Choroid plexus epithelial cell (primary cell): Measurements from ENCODE around the gene ACACA.

Source experiments
- DNase-seq: peaks from one replicate; pipeline ENCODE4 v3.0.0-alpha.2; 2010; ENCODE audit warnings: low read depth
- H3K4me3 ChIP-seq: 2 replicates; pipeline ENCODE4 v1.5.1; 2011; ENCODE audit warnings: low read depth, mild to moderate bottlenecking, control low read depth, low read length, moderate library complexity
- TF ChIP-seq, protein P1 (sequence below): conservative IDR thresholded peaks from 2 replicates; pipeline ENCODE4 v1.5.1; 2011; ENCODE audit warnings: low read depth, mild to moderate bottlenecking, control low read depth, inconsistent platforms, low read length, moderate library complexity

Gene ACACA

DNA sequence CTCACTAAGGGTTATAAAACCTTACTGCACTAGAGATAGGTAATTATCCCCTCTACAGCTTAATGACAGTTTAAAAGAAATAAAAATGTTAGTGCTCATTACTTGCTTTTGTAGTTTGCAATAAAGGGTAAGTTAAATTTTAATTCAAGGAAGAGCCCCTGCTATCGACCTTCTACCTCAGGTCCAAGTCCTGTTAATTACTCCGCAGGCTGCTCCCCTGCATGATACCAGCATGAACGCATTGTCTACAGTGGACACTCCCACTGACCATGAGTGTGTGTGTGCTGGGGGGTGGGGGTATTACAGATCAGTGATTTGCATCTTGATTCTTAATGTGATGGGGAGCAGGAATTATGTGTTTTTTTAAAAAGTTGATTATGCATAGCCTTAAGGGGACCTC, 354.8 kb downstream of the ACACA start:
- TF ChIP-seq, protein P1, sequence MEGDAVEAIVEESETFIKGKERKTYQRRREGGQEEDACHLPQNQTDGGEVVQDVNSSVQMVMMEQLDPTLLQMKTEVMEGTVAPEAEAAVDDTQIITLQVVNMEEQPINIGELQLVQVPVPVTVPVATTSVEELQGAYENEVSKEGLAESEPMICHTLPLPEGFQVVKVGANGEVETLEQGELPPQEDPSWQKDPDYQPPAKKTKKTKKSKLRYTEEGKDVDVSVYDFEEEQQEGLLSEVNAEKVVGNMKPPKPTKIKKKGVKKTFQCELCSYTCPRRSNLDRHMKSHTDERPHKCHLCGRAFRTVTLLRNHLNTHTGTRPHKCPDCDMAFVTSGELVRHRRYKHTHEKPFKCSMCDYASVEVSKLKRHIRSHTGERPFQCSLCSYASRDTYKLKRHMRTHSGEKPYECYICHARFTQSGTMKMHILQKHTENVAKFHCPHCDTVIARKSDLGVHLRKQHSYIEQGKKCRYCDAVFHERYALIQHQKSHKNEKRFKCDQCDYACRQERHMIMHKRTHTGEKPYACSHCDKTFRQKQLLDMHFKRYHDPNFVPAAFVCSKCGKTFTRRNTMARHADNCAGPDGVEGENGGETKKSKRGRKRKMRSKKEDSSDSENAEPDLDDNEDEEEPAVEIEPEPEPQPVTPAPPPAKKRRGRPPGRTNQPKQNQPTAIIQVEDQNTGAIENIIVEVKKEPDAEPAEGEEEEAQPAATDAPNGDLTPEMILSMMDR: no peak
- DNase-seq: no peak
- no peak overlapping the region for H3K4me3 ChIP-seq

DNA sequence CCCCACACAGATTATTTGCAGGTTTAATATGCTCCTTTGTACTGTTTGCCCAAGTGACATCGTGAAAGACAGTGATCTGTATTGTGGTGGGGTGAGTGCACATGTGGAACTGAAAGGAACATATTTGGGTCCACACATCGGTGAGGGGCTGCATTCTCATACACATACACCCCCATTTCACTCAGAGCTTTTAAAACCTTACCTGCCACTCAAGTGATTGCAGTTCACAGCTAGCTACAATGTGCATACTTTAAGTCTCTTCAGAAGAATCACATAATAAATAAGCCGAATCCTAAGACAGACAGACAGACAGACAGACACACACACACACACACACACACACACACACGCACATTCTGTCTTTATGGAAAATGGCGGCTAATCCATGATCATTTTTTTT, 355.3 kb downstream of the ACACA start:
- no peak for DNase-seq
- TF ChIP-seq, protein P1: no peak

DNA sequence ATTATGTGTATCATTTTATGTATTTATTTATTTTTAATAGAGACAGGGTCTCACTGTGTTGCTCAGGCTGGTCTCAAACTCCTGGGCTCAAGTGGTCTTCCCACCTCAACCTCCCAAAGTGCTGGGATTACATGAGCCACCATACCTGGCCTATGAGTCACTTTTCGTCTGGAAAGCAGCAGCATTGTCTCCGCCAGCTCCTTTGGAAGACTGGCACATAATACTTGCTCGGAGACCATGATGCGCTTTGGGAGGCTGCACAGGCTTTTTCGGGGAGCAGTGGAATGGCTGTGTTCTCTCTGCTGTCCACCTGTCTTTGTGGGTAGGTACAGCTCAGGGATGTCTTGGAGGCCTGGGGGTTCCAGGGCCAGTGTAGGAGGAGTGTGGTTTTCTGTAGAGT, 355.7 kb downstream of the ACACA start:
- no peak overlapping the region for H3K4me3 ChIP-seq
- DNase-seq: no peak
- TF ChIP-seq, protein P1: no peak

More for the DNA sequence above, 355.3 kb downstream of the ACACA start:
- H3K4me3 ChIP-seq: no peak overlapping the region

DNA sequence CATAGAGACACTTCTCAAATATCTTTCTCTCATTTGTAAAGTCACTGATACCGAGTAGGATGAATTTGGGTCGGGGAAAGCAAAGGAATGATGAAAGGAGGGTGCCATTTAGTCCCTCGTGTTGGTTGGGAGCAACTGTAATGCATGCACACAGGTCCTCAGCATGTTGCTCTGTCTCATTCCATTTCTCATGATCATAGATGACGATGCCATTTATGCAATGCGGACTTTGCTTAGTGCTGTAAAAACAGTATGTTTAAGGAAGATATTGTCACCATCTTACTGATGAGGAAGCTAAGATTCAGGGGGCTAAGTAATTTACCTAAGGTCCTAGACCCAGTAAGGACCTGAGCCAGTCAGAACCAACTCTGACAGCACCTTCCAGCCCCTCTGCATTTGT, 357.8 kb downstream of the ACACA start:
- no peak for DNase-seq
- H3K4me3 ChIP-seq: no peak overlapping the region
- TF ChIP-seq, protein P1: no peak

DNA sequence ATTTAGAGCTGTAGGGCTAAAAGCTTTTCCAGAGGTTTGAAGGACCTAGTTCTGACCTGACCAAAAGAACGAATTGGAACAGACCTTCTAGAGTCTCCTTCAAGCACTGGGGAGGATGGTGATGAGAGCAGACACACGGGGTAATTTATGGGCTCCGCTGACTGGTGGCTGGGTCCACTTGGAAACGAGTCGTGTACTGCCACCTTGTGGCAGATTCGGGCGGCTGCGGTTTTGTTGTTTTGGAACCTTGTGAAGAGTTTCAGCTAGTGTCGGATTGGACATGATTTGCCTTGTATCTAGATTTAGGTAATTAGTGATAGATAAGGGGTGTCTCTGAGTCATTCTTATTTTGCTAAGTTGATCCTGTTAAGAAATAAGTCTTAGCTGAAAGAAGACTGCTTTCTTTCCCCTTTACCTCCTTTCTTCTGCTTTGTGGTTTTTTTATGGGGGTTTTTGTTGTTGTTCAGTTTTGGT, 359.0 kb downstream of the ACACA start:
- H3K4me3 ChIP-seq: no peak overlapping the region
- TF ChIP-seq, protein P1: peak; percentile 96
- peak; percentile 94 for DNase-seq

DNA sequence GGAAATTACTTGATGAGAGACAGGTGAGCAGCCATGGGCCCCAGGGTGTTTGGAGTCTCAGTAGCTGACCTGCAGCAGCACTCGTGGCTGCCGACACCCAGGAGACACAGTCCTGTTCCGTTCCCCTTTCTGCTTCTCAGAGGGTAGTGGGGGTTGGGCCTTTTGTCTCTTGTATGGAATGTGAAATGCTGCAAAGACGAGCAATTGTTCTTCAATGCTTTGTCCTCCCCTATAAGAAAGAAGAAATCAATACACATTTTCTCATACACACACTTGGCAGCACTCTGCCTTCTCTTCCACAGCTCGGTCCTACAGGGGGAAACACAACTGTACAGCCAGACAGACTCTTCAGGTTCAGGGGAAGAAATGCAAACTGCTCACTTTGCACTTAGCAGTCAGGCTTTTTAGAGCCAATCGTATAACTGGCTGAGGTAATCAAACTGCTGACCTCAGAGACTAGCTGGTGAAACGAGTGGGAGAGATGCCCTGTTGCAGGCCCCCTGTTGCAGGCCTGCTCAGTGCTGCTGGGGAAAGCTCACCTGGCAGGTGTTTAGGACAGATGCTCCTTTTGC, 361.2 kb downstream of the ACACA start:
- TF ChIP-seq, protein P1: no peak
- no peak overlapping the region for H3K4me3 ChIP-seq
- no peak for DNase-seq

DNA sequence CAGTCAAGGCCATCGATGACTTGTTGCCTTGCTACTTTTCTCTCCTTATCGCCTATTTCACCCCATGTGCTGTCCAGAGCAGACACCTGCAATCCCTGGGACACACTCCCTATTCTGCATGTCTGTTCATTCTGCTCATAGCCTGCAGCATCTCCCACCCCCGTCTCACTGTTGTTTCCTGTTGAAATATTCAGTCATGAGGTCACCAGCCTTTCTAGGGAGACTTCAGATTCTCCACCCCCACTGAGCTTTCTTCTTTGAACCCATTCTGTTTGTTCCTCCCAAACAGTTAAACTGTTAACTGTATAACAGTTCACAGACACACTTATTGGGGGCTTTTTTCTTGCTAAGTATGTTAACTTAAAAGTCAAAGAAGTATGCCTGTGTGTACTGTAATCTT, 363.4 kb downstream of the ACACA start:
- TF ChIP-seq, protein P1: no peak
- peak; percentile 44 for DNase-seq
- H3K4me3 ChIP-seq: no peak overlapping the region
